ENCODE data around the gene ZNF823.
"Not testable (repeated sequence)": the region's sequence is repeated elsewhere in the genome, so short reads cannot be mapped to it uniquely, and the experiment has no call there.

DNA sequence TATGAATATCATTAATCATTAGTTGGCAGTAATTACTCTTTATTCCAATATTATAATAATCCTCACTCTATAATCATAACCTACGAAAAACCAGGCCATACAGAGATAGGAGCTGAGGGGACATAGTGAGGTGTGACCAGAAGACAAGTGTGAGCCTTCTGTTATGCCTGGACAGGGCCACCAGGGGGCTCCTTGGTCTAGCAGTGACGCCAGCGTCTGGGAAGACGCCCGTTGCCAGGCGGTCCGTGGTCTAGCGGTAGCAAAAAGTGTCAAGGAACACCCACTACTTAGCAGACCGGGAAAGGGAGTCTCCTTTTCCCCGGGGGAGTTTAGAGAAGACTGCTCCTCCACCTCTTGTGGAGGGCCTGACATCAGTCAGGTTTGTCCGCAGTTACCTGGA lies 32.8 kb upstream of the ZNF823 start:
- TF ChIP-seq CTCF (IDR thresholded peaks at IDR 0.05): peak; percentile 25
- TF ChIP-seq ZFX (IDR thresholded peaks at IDR 0.05; ENCODE audit: borderline replicate concordance): not testable (repeated sequence)
